ENCODE data around the gene ADCY10.

GRCh38 chr1:167937709-167938010 is 23.7 kb upstream of the ADCY10 start:
- TF ChIP-seq POLR2A (IDR thresholded peaks at IDR 0.05) (no peak), CTCF (IDR thresholded peaks at IDR 0.05) (no peak)

Measured in right lobe of liver (tissue), 4 donors.